GM23338 (cell line): ENCODE results near the gene CXCL9. TPM values are rescaled to one million over a fixed set of nuclear protein-coding genes. Genes with fewer than 3 reads are reported as not detected.

ENCODE experiments used
- ATAC-seq: fragments of 200-7000 bp; cut with Tn5 transposase; 3 replicates; pipeline ENCODE4 v1.9.1; 2020
- DNase-seq: peaks from one replicate; pipeline ENCODE4 v3.0.0-alpha.2; 2015; ENCODE audit warnings: low spot score
- H2AFZ ChIP-seq: fragments of 200-600 bp; sonication (generic); 2 replicates; pipeline ENCODE4 v1.8.0; 2016; ENCODE audit warnings: antibody characterized with exemption, mild to moderate bottlenecking, moderate library complexity
- H3F3A ChIP-seq: fragments of 200-600 bp; sonication (generic); replicated peaks from 2 replicates; pipeline ENCODE4 v1.8.0; 2017; ENCODE audit warnings: antibody characterized with exemption, mixed run types, low read depth
- H3K27ac ChIP-seq: fragments of 200-600 bp; sonication (generic); 2 replicates; pipeline ENCODE4 v1.6.1; 2016; ENCODE audit warnings: low read depth
- H3K27me3 ChIP-seq: fragments of 200-600 bp; sonication (generic); 2 replicates; pipeline ENCODE4 v1.8.0; 2016; ENCODE audit warnings: mild to moderate bottlenecking, mixed run types, moderate library complexity; ENCODE audit not compliant: insufficient read depth
- H3K36me3 ChIP-seq: fragments of 200-600 bp; sonication (generic); 2 replicates; pipeline ENCODE4 v1.8.0; 2016; ENCODE audit warnings: mild to moderate bottlenecking; ENCODE audit not compliant: insufficient read depth
- H3K4me1 ChIP-seq: fragments of 200-600 bp; sonication (generic); 2 replicates; pipeline ENCODE4 v1.8.0; 2016; ENCODE audit warnings: mild to moderate bottlenecking, moderate library complexity; ENCODE audit not compliant: insufficient read depth
- H3K4me2 ChIP-seq: fragments of 200-600 bp; sonication (generic); 2 replicates; pipeline ENCODE4 v1.7.1; 2017; ENCODE audit warnings: mixed run types
- H3K4me3 ChIP-seq: fragments of 200-600 bp; sonication (generic); 2 replicates; pipeline ENCODE4 v1.6.1; 2016; ENCODE audit warnings: mixed run types
- H3K79me2 ChIP-seq: fragments of 200-600 bp; sonication (generic); replicated peaks from 2 replicates; pipeline ENCODE4 v1.8.0; 2017; ENCODE audit warnings: mild to moderate bottlenecking; ENCODE audit not compliant: insufficient read depth
- H3K9me2 ChIP-seq: fragments of 200-600 bp; sonication (generic); 2 replicates; pipeline ENCODE4 v1.8.0; 2017; ENCODE audit not compliant: insufficient read depth
- H4K20me1 ChIP-seq: fragments of 200-600 bp; sonication (generic); replicated peaks from 2 replicates; pipeline ENCODE4 v1.8.0; 2017; ENCODE audit warnings: mild to moderate bottlenecking; ENCODE audit not compliant: insufficient read depth
- H3K27ac Mint-ChIP-seq: 2 replicates; pipeline ENCODE4 v1.8.0; 2020; ENCODE audit warnings: inconsistent platforms, mild to moderate bottlenecking, moderate library complexity, mixed read lengths
- H3K27me3 Mint-ChIP-seq: 3 replicates; pipeline ENCODE4 v1.8.0; 2022; ENCODE audit warnings: low read depth, mild to moderate bottlenecking, moderate library complexity, mixed read lengths, inconsistent platforms; ENCODE audit not compliant: insufficient read depth, poor library complexity
- H3K36me3 Mint-ChIP-seq: 3 replicates; pipeline ENCODE4 v1.8.0; 2021; ENCODE audit warnings: low read depth, mild to moderate bottlenecking, inconsistent platforms, moderate library complexity, mixed read lengths
- H3K4me1 Mint-ChIP-seq: 3 replicates; pipeline ENCODE4 v1.8.0; 2020; ENCODE audit warnings: mild to moderate bottlenecking, inconsistent platforms, mixed read lengths
- H3K4me3 Mint-ChIP-seq: 3 replicates; pipeline ENCODE4 v1.8.0; 2021; ENCODE audit warnings: moderate library complexity, mild to moderate bottlenecking, inconsistent platforms, mixed read lengths
- H3K9me3 Mint-ChIP-seq: 3 replicates; pipeline ENCODE4 v1.8.0; 2020; ENCODE audit warnings: moderate library complexity, mild to moderate bottlenecking, inconsistent platforms, mixed read lengths
- CREB1 ChIP-seq: fragments of 250-450 bp; sonication (Bioruptor Pico); IDR thresholded peaks from 2 replicates; pipeline ENCODE4 v1.5.0; 2020; ENCODE audit warnings: low read depth, mild to moderate bottlenecking, moderate library complexity
- ETS1 ChIP-seq: IDR thresholded peaks from 2 replicates; pipeline ENCODE4 v1.6.1; 2016; ENCODE audit warnings: antibody characterized with exemption
- POLR2AphosphoS5 ChIP-seq: IDR thresholded peaks from 2 replicates; pipeline ENCODE4 v1.6.1; 2016; ENCODE audit warnings: antibody characterized with exemption, low read depth
- STAT1 ChIP-seq: IDR thresholded peaks from one replicate; pipeline ENCODE4 v1.6.1; 2016; ENCODE audit warnings: antibody characterized with exemption; ENCODE audit not compliant: unreplicated experiment
- ZNF331 ChIP-seq: fragments of 250-450 bp; sonication (Bioruptor Pico); IDR thresholded peaks from 2 replicates; pipeline ENCODE4 v1.5.0; 2020; ENCODE audit warnings: low read depth, mild to moderate bottlenecking, moderate library complexity
- ZNF462 ChIP-seq: fragments of 250-450 bp; sonication (Bioruptor Pico); IDR thresholded peaks from 2 replicates; pipeline ENCODE4 v1.5.0; 2020; ENCODE audit warnings: mild to moderate bottlenecking, moderate library complexity
- polyA plus RNA-seq: library from polyadenylated mRNA; unstranded; fragments of >200 nt; fragmentation: Nextera tagmentation; extraction: Ambion mirVana; gene quantifications from 2 replicates; pipeline ENCODE4 v1.2.1, GENCODE V29; 2016
- total RNA-seq: library from RNA; depleted of rRNA; stranded (reverse); fragments of >200 nt; shearing (Covaris generic); gene quantifications from 2 replicates; pipeline ENCODE4 v1.2.3, GENCODE V29; 2014

Gene CXCL9
- total and polyA plus RNA-seq, 2 experiments from 2014 or later = not detected

GRCh38 chr4:75989846-75990528 lies 17.3 kb downstream of the CXCL9 start:
- Histone ChIP-seq H3K27ac (no peak overlapping the region), H3K36me3 (no peaks in the 10 kb centered on the region), H4K20me1 (peaks cover 47% of the 10 kb centered on the region), H3K4me3 (peak overlapping the region; percentile 93), H3K4me1 (peaks cover 7% of the 10 kb centered on the region), H3K9me2 (no peaks in the 10 kb centered on the region), H3K27me3 (no peaks in the 10 kb centered on the region; the same call in 1 of the 2 replicates), H3K79me2 (peaks cover 57% of the 10 kb centered on the region), H3F3A (no peaks in the 10 kb centered on the region), H3K4me2 (peak overlapping the region; percentile 88), H2AFZ (0 out of 2 replicates have a peak overlapping the region, but pooled peaks have one; percentile 40)
- Mint-ChIP-seq H3K27ac (peak overlapping the region; percentile 81), H3K9me3 (no peaks in the 10 kb centered on the region), H3K27me3 (no peaks in the 10 kb centered on the region), H3K36me3 (no peaks in the 10 kb centered on the region; the same call in 1 of the 3 replicates), H3K4me1 (peaks cover 11% of the 10 kb centered on the region), H3K4me3 (peak overlapping the region; percentile 89)
- TF ChIP-seq ZNF462 (no peak), ETS1 (no peak), CREB1 (CRISPR knock-in tag) (no peak), POLR2AphosphoS5 (no peak), ZNF331 (CRISPR knock-in tag) (no peak), STAT1 (no peak)
- DNase-seq (no peak), ATAC-seq (no peak)
